Epithelial cell of esophagus (primary cell): ENCODE data around the gene IL17A.

Source experiments
- DNase-seq: peaks from one replicate; pipeline ENCODE4 v3.0.0; 2010; ENCODE audit warnings: low read depth
- H3K4me3 ChIP-seq: 2 replicates; pipeline ENCODE4 v1.5.1; 2011; ENCODE audit warnings: mild to moderate bottlenecking, low read length, control low read depth
- CTCF ChIP-seq: IDR thresholded peaks from 2 replicates; pipeline ENCODE4 v1.5.1; 2011; ENCODE audit warnings: low read depth, mild to moderate bottlenecking, low read length, control low read depth, inconsistent platforms; ENCODE audit not compliant: insufficient read depth; ENCODE audit errors: missing control alignments

The IL17A gene

GRCh38 chr6:52215787-52216186 is 29.6 kb downstream of the IL17A start:
- no peak for DNase-seq
- H3K4me3 ChIP-seq, result no peak overlapping the region
- TF ChIP-seq CTCF, result no peak

- no peak overlapping the region for H3K4me3 ChIP-seq
- DNase-seq, result no peak
- no peak for TF ChIP-seq CTCF
Measured at GRCh38 chr6:52216932-52217575, 30.9 kb downstream of the IL17A start.

GRCh38 chr6:52217761-52218160 is 31.6 kb downstream of the IL17A start:
- DNase-seq, result no peak
- no peak for TF ChIP-seq CTCF
- H3K4me3 ChIP-seq, result no peak overlapping the region

GRCh38 chr6:52221302-52221701 is 35.1 kb downstream of the IL17A start:
- DNase-seq, result no peak
- no peak for TF ChIP-seq CTCF
- no peak overlapping the region for H3K4me3 ChIP-seq

- TF ChIP-seq CTCF, result no peak
- no peak overlapping the region for H3K4me3 ChIP-seq
- no peak for DNase-seq
Measured at GRCh38 chr6:52227495-52227894, 41.3 kb downstream of the IL17A start.

- no peak for TF ChIP-seq CTCF
- H3K4me3 ChIP-seq, result no peak overlapping the region
- DNase-seq, result no peak
Measured at GRCh38 chr6:52230685-52231084, 44.5 kb downstream of the IL17A start.
